HG03066 (cell line): ENCODE results near the gene ZNF644.
"Not testable (repeated sequence)": the region's sequence is repeated elsewhere in the genome, so short reads cannot be mapped to it uniquely, and the experiment has no call there.

Source experiments
- ATAC-seq: cut with Tn5 transposase; IDR thresholded peaks from one replicate; pipeline ENCODE4 v1.9.1; 2021; ENCODE audit warnings: low read depth; ENCODE audit not compliant: unreplicated experiment

Gene ZNF644

GRCh38 chr1:90940746-90941145, 81.1 kb downstream of the ZNF644 start:
- no peak for ATAC-seq

GRCh38 chr1:90936731-90937130, 85.1 kb downstream of the ZNF644 start:
- ATAC-seq = no peak

GRCh38 chr1:90936061-90936460, 85.8 kb downstream of the ZNF644 start:
- no peak for ATAC-seq

GRCh38 chr1:90928231-90928630, 93.6 kb downstream of the ZNF644 start:
- not testable (repeated sequence) for ATAC-seq

DNA sequence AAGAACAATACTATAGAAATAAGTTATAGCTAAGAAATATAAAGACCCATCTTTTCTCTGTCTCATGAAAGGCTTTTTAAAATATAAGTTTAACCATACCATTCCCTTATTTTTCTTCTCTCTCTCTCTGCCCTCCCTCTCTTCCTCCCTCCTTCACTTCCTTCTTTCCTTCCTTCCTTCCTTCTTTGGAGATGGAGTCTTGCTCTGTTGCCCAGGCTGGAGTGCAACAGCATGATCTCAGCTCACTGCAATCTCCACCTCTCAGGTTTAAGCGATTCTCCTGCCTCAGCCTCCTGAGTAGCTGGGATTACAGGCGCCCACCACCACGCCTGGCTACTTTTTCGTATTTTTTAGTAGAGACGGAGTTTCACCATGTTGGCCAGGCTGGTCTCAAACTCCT, 94.2 kb downstream of the ZNF644 start:
- not testable (repeated sequence) for ATAC-seq

GRCh38 chr1:90926971-90927370, 94.9 kb downstream of the ZNF644 start:
- ATAC-seq = no peak

GRCh38 chr1:90925928-90926869, 95.6 kb downstream of the ZNF644 start:
- no peak for ATAC-seq

DNA sequence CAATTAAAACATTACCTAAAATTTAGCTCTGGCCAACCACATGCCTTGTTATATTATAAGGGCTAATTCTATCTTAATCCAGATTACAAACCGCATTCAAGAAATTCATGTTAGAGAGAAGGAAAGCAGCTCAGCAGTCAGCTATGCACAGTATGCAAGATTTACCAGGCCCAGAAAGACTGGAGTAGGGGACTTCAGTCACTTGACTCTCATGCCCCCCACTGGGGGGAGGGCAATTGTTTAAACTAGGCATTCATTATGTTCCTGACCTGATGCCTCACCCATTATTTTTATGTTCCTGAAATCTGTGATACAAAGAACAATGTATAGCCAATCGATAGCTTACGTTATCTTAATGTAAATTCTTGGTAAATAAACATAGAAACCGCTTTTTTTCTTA, 96.9 kb downstream of the ZNF644 start:
- ATAC-seq = no peak

- no peak for ATAC-seq
These were observed 98.8 kb downstream of the ZNF644 start for GRCh38 chr1:90922996-90923395.

DNA sequence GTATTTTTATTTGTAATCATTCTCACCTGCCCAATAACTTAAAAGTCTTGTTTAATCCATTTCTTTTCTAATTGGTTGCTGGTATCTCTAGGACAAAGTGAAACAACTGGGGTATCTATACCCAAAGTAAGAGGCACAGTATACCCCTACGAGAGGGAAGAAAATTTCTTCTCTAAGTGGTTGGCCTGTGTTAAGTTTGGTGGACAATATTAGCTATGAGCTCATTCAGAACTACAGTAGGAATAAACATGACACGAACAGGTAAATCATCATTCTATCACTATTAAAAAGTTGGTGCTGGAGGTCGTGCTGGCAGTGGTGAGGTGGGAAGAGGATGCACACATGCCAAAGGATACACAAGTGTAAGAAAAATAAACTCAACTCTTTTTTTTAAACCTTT, 99.6 kb downstream of the ZNF644 start:
- ATAC-seq = no peak

GRCh38 chr1:90919900-90920299, 101.9 kb downstream of the ZNF644 start:
- no peak for ATAC-seq

GRCh38 chr1:90919190-90919719, 102.6 kb downstream of the ZNF644 start:
- no peak for ATAC-seq

DNA sequence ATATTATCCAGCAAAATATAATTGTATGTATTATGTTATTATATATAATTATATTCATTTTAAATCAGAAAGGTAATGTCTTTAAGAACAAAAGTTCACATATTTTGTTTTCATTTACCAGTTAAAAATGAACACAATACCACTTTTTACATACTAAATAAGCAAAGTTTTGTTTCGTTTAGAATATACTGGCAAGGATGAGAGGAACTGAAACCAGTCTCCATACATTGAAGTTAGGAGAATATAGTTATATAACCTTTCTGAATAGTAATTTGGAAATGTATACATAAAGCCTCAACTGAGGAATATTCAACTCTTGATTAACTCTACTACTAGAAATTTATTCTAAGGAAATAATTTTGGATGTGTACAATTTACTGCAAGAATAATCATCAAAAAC, 110.5 kb downstream of the ZNF644 start:
- no peak for ATAC-seq

GRCh38 chr1:90902672-90903071, 119.2 kb downstream of the ZNF644 start:
- ATAC-seq = no peak

DNA sequence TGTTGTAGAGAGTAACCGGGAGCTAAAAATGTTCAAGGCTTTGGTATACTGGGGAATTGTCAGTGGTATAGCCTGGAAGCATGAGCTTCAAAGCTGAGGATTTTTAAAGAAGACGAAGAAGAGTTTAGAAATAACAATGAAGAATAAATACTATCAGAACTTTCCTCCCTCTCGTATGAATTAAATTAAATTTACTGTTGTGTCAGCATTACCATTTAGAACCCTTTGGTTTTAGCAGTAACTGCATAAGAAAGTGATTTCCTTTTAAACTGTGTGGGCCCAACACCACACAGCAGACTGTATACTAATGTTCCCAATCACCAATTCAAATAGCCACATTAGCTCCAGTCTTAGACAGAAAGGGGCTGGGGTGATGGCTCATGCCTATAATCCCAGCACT, 122.6 kb downstream of the ZNF644 start:
- ATAC-seq = no peak

DNA sequence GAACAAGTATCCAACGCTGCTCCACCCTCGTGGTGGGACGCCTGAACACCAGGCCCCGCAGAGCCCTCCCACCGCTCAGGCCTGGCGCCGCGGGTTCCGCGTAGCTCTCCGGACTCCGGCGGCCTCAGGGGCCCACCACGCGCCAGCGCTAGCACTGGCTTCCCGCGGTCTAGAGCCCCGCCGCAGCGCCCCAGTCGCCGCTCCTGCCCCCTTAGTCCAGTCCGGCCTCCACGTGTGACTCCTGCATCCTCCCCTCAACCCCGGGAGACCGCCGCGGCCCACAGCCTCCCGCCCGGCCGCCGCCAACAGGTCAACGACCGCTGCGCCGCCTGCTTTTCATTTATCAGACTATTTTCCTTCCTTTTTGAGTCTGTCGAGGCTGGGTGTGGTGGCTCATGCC, 128.2 kb downstream of the ZNF644 start:
- ATAC-seq = not testable (repeated sequence)

- not testable (repeated sequence) for ATAC-seq
These were observed 129.0 kb downstream of the ZNF644 start for GRCh38 chr1:90892884-90893283.

GRCh38 chr1:90892196-90892595, 129.6 kb downstream of the ZNF644 start:
- not testable (repeated sequence) for ATAC-seq

DNA sequence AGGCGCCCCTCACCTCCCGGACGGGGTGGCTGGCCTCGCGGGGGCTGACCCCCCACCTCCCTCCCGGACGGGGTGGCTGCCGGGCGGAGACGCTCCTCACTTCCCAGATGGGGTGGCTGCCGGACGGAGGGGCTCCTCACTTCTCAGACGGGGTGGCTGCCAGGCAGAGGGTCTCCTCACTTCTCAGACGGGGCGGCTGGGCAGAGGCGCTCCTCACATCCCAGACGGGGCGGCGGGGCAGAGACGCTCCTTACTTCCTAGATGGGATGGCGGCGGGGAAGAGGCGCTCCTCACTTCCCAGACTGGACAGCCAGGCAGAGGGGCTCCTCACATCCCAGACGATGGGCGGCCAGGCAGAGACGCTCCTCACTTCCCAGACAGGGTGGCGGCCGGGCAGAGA, 130.1 kb downstream of the ZNF644 start:
- not testable (repeated sequence) for ATAC-seq

- no peak for ATAC-seq
These were observed 139.6 kb downstream of the ZNF644 start for GRCh38 chr1:90882221-90882620.

DNA sequence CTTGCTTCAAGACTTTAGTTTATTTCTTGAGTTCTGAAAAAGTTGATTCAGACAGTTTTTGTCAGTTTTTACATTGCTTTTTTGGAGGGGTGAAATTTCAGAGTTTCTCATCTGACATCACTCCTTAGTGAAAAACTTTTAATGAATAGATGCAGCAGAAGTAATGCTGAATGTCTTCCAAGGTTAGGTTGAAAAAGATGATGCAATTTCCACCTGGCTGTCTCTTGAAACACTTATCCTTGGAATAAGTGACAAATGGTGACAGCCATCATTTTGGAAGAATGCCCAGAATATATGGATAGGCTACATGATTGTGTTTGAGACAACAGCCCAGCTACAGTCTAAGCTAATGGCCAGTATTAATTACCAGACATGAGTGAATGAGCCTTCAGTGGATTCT, 140.8 kb downstream of the ZNF644 start:
- no peak for ATAC-seq

DNA sequence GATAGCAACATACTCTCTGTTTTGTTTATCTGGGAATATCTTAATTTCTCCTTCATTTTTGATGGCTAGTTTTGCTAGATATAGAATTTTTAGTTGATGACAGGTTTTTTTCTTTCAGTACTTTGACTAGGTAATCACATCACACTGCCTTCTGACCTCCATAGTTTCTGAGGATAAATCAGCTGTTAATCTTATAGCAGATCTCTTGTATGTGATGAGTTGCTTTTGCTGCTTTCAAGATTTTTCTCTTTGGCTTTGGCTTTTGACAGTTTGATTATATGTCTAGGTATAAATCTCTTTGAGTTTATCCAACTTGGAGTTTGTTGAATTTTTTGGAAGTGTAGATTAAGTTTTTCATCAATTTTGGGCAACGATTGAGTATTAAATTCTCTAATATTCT, 142.6 kb downstream of the ZNF644 start:
- ATAC-seq = no peak
